Glutamatergic neuron (in vitro differentiated cells): Measurements from ENCODE around the gene BDH2. TPM values are rescaled to one million over a fixed set of nuclear protein-coding genes. Genes with fewer than 3 reads are reported as not detected.
A peak's percentile ranks its signal among the peaks of the same experiment; 100 is the strongest.

Experiments used
- DNase-seq: peaks from one replicate; pipeline ENCODE4 v3.0.0; 2022
- H3K27ac Mint-ChIP-seq: one replicate; pipeline ENCODE4 v1.8.0; 2020; ENCODE audit warnings: mild to moderate bottlenecking, mixed read lengths, inconsistent platforms; ENCODE audit not compliant: unreplicated experiment
- H3K27me3 Mint-ChIP-seq: one replicate; pipeline ENCODE4 v1.8.0; 2020; ENCODE audit warnings: mild to moderate bottlenecking, moderate library complexity, mixed read lengths, inconsistent platforms; ENCODE audit not compliant: unreplicated experiment
- H3K36me3 Mint-ChIP-seq: one replicate; pipeline ENCODE4 v1.8.0; 2020; ENCODE audit warnings: mild to moderate bottlenecking, mixed read lengths, inconsistent platforms; ENCODE audit not compliant: unreplicated experiment
- H3K4me1 Mint-ChIP-seq: one replicate; pipeline ENCODE4 v1.8.0; 2020; ENCODE audit warnings: mild to moderate bottlenecking, low read depth, mixed read lengths, inconsistent platforms; ENCODE audit not compliant: unreplicated experiment
- H3K4me3 Mint-ChIP-seq: one replicate; pipeline ENCODE4 v1.8.0; 2020; ENCODE audit warnings: mild to moderate bottlenecking, mixed read lengths, inconsistent platforms; ENCODE audit not compliant: unreplicated experiment
- H3K9me3 Mint-ChIP-seq: one replicate; pipeline ENCODE4 v1.8.0; 2020; ENCODE audit warnings: mild to moderate bottlenecking, moderate library complexity, mixed read lengths, inconsistent platforms; ENCODE audit not compliant: unreplicated experiment
- total RNA-seq: library from RNA; stranded (reverse); fragmentation: NEBNext Ultra II Directional; extraction: Animal tissue kit (Norgen Biotek cat#: 25700); gene quantifications from one replicate; pipeline ENCODE4 v1.2.1, GENCODE V29; 2021; ENCODE audit not compliant: unreplicated experiment
- TF ChIP-seq, protein P1 (sequence below): fragments of 200-600 bp; sonication (generic); IDR thresholded peaks from one replicate; pipeline ENCODE4 v1.5.0; 2021; ENCODE audit not compliant: partially characterized antibody, unreplicated experiment

Gene BDH2
- total RNA-seq, 1 donor from 2014 or later: 19.6 TPM

- H3K27me3 Mint-ChIP-seq: no peaks in the 10 kb centered on the region
- no peak for DNase-seq
- no peaks in the 10 kb centered on the region for H3K9me3 Mint-ChIP-seq
- no peaks in the 10 kb centered on the region for H3K4me1 Mint-ChIP-seq
- TF ChIP-seq, protein P1, sequence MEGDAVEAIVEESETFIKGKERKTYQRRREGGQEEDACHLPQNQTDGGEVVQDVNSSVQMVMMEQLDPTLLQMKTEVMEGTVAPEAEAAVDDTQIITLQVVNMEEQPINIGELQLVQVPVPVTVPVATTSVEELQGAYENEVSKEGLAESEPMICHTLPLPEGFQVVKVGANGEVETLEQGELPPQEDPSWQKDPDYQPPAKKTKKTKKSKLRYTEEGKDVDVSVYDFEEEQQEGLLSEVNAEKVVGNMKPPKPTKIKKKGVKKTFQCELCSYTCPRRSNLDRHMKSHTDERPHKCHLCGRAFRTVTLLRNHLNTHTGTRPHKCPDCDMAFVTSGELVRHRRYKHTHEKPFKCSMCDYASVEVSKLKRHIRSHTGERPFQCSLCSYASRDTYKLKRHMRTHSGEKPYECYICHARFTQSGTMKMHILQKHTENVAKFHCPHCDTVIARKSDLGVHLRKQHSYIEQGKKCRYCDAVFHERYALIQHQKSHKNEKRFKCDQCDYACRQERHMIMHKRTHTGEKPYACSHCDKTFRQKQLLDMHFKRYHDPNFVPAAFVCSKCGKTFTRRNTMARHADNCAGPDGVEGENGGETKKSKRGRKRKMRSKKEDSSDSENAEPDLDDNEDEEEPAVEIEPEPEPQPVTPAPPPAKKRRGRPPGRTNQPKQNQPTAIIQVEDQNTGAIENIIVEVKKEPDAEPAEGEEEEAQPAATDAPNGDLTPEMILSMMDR: no peak
- H3K36me3 Mint-ChIP-seq: no peaks in the 10 kb centered on the region
- H3K27ac Mint-ChIP-seq: no peak overlapping the region
- no peak overlapping the region for H3K4me3 Mint-ChIP-seq
Measured at GRCh38 chr4:103052145-103052544, 47.5 kb downstream of the BDH2 start.

- no peak for DNase-seq
- no peak overlapping the region for H3K27ac Mint-ChIP-seq
- no peaks in the 10 kb centered on the region for H3K27me3 Mint-ChIP-seq
- H3K36me3 Mint-ChIP-seq: no peaks in the 10 kb centered on the region
- TF ChIP-seq, protein P1: no peak
- no peaks in the 10 kb centered on the region for H3K4me1 Mint-ChIP-seq
- no peak overlapping the region for H3K4me3 Mint-ChIP-seq
- H3K9me3 Mint-ChIP-seq: no peaks in the 10 kb centered on the region
Measured at GRCh38 chr4:103050736-103051436, 48.7 kb downstream of the BDH2 start.

DNA sequence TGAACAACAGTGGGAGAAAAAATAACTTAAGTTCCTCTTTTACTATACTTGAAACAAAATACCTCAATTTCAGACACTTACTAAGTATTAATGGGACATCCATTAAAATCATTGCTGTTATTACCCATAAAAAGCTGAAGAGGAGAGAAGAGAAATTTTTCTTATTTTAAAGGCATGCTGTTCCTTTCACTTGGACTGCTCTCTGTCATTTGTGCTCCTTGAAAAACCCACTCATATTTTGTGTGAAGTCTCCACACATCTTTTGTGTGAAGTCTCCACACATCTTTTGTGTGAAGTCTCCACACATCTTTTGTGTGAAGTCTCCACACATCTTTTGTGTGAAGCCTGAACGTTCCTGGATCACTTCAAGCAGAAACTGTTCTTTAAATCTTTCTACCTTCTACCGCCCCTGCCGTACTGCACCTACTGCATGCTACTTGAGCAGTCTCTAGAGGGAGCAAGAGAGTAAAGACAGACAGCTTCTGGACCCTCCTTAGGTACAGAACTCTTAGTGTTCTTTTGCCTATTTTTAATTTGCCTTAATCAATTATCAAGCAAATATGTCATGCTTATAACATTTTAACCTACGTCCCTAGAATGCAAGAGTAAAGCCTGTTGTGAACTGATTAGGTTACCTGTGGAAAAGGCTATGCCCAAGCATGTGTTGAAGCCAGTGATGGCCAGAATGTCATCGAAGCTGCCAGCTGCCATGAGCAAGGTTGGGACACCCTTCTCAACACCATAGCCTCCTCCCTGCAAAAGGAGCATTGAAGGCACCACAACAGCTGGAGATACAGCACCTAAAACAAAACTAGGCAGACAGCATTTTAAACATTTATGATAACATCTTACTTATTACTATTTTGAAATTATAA lies 53.0 kb downstream of the BDH2 start:
- Mint-ChIP-seq H3K27me3 (no peaks in the 10 kb centered on the region), H3K27ac (no peak overlapping the region), H3K36me3 (no peaks in the 10 kb centered on the region), H3K4me3 (no peak overlapping the region), H3K4me1 (no peaks in the 10 kb centered on the region), H3K9me3 (no peaks in the 10 kb centered on the region)
- TF ChIP-seq, protein P1: peak; percentile 69
- DNase-seq: no peak

DNA sequence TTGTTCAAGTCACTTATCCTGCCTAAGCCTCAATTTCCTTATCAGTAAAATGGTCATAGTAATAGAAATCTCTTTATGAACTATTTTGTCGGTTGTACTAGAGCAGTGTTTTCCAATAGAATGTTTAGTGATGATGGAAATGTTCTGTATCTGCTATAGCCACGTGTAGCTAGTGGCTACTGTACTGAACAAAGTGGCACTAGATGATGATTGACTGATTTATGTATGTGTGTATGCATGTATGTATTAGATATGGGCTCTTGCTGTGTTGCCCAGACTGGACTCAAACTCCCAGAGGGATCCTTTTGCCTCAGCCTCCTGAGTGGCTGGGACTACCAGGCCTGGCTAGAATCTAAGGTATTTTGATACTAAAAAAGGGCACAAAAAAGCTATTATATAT lies 55.5 kb downstream of the BDH2 start:
- Mint-ChIP-seq H3K27me3 (no peaks in the 10 kb centered on the region), H3K36me3 (no peaks in the 10 kb centered on the region), H3K9me3 (no peaks in the 10 kb centered on the region), H3K27ac (no peak overlapping the region), H3K4me1 (no peaks in the 10 kb centered on the region), H3K4me3 (no peak overlapping the region)
- TF ChIP-seq, protein P1: no peak
- DNase-seq: no peak

GRCh38 chr4:103036169-103036568 lies 63.5 kb downstream of the BDH2 start:
- Mint-ChIP-seq H3K4me1 (no peaks in the 10 kb centered on the region), H3K9me3 (no peaks in the 10 kb centered on the region)

More at GRCh38 chr4:103036169-103036568, 63.5 kb downstream of the BDH2 start:
- DNase-seq: no peak
- no peaks in the 10 kb centered on the region for H3K36me3 Mint-ChIP-seq
- H3K27me3 Mint-ChIP-seq: no peaks in the 10 kb centered on the region
- H3K4me3 Mint-ChIP-seq: no peak overlapping the region
- TF ChIP-seq, protein P1: no peak
- H3K27ac Mint-ChIP-seq: no peak overlapping the region
